NCI-H2107 treated with DMSO at 0.1 percent for 48 hours (cell line): ENCODE results near the gene SEC22C.

ENCODE experiments used
- DNase-seq: peaks from one replicate; lab custom pipeline; 2025; ENCODE audit not compliant: unreplicated experiment; lab: John Stamatoyannopoulos, UW

Gene SEC22C

DNA sequence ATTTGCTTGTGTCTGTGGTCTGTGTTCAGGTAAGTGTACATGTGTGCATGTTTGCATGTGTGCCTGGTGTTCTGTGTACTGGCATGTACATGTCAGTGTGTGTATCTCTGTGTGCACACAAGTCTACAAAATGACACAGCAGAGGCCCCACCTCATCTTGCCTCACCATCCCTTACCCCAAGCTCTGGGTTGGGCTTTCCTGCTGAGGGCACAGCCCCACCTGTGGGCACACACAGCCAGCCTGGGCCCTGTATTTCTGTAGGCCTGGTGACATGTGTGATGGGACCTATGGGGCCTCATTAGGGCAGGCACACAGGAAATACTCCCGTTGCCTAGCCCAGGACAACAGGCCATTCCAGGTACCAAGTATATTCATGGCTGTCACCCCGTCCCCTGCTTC, 65.8 kb downstream of the SEC22C start:
- DNase-seq: no peak

DNA sequence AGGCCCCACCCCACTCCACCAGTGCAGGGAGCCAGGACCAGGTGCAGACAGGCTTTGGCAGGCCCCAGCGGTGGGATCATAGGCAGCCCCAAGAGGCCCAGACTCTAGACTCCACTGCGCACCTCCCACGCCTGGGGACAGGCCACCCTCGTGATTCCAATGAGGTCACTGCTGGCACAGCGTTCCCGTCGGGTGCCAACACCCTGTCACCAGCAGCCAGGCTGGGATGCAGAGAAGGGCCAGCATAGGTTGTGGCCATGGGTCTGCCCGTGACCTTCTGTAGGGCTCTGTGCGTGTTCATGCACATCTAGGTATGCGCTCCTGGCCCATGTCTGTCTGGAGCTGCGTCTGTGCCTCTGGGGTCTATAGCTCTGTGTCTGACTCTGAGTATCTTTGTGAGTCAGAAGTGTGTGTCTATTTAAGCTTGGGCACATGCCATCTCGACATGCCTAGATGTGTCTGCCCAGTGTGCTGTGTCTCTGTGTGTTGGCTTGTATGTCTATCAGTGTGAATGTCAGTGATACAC, 66.3 kb downstream of the SEC22C start:
- DNase-seq: no peak

DNA sequence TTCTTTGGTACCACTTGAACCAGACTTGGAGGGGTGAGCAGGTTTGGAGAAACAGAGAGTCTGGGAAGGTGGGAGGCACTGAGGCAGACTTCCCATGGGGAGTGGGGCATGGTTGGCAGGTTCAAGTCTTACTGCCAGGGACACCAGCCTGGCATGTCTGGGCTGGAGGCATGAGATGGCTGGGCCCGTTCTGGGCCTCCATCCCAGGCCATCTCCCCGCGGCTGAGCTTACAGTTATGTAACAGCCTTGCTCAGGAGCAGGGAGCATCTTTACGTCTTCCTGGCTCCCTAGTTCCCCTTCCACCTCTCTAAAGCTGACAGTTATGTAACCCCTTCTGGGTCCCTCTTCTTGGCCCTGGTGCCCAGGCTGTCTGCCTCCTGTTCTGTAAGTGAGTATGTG, 66.9 kb downstream of the SEC22C start:
- no peak for DNase-seq

DNA sequence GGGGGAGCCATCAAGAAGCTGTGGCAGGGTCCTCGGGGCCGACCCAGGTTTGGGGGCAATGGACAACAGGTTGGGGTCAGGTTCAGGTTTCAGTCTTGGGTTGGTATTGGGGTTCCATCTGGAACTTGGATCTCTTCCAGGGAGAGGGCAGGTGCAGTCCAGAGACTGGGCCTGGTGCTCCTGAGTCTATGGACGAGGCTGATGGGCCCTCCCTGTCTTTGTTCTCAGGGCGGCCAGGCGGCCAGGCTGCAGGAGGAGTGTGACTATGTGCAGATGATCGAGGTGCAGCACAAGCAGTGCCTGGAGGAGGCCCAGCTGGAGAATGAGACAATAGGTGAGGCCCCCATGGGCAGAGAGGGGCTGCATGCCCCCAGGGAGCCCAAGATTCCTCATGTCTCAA, 68.2 kb downstream of the SEC22C start:
- DNase-seq: no peak

DNA sequence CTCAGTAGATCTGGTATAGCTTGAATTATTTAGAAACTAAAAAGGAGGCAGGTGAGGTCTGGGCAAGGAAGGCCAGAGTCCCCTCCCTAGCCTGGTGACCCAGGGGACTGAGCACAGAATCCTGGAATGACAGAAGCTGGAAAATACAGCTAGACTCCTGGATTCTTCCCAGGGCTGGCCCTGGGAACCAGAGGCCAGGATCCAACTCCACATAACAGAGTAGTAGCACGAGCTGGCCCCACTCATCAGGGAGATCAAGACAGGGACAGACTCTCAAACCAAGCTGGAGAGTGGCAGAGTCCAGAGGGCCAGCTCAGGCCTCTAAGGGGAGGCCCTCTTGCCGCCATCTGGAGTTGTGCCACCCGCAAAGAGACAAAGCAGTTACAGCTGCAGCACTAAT, 68.6 kb downstream of the SEC22C start:
- no peak for DNase-seq

DNA sequence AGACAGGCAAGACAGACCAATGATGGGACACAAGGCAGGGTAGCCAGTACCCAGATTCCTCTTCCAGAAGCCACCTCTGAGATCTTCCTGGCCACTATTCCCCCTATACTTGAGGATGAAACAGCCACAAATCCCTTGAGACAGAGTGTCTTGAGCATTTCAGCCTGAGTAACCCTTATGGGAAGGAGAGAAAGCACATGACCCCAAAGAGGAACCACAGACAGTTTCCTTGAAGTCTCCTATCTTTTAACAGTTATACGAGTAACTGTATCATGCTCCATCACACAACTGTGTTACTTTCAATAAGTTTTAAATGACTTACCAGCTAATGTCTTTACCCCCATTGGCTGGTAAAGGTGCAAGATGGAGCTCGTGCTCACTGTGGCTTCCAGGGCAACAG, 70.0 kb downstream of the SEC22C start:
- DNase-seq: no peak

DNA sequence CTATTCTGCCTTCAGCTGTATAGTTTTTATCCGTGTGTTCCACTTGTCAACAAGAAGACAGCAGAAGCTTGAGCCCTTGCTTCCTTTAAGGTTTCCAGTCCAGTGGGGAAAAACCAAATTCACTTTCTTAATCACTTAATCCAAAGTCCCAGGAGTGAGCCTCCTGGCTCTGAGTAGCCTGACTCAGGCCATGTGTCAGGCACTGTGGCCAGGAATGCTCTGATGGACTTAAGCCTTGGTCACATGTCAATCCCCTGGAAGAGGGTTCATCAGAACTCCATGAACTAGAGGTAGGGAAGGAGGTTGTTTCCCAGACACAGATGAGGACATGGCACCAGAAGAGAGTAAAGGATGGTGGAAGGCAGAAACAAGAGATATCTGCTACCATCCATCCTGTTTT, 70.6 kb downstream of the SEC22C start:
- DNase-seq: no peak

DNA sequence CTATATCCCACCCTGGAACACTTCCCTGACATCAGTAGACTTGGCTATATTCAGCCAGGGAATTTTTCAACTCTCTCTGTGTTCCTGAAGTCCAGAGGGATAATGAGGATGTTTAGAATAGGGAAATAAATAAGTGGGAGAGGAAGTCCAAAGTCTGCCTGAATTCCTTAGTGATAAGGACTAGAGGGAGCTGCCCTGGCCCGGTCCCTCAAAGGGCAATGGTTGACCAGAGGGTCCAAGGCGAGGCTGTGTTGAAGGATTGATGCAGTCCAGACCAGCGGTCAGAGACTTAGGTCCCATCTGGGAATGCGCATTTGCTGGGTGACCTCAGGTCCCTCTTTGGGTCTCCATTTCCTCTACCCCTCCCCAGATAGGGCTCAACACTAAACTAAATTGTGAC, 71.4 kb downstream of the SEC22C start:
- DNase-seq: no peak

DNA sequence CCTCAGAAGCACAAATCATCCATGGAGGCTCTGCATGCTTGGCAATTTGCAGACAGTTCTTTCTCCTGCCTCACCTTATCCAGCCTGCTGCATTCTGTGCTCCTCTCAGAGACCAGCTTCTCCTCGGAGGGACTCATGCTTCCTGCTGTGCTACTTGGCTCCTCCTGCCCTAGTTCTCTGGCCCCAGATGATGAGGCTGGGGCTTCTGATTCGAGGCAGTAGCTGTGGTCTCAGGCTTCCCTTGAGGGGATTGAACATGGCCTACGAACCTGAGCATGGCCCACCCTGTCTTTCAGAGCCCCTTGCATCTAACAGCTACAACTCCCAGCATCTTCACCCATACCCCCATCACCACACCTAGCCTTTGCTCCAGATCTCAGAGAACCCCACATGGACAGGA, 72.7 kb downstream of the SEC22C start:
- DNase-seq: no peak

DNA sequence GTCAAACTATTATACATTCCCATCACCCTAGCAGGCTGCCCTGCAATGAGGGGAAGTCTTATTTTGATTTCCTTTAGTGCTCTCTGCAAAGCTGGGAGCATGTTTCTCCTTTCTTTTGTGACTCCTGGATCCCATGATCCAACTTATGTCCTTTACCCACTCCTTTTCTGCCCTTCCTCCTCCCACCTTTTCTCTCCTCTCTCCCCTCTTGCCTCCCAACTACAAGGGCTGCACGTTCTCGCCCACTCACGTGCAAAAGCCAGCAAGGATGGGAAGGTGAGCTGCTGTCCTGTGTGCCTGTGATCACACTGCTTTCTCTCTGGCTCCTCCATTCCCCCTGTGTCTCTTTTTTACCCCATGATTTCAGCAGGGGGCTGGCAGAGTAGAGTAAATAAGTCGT, 73.2 kb downstream of the SEC22C start:
- DNase-seq: no peak

DNA sequence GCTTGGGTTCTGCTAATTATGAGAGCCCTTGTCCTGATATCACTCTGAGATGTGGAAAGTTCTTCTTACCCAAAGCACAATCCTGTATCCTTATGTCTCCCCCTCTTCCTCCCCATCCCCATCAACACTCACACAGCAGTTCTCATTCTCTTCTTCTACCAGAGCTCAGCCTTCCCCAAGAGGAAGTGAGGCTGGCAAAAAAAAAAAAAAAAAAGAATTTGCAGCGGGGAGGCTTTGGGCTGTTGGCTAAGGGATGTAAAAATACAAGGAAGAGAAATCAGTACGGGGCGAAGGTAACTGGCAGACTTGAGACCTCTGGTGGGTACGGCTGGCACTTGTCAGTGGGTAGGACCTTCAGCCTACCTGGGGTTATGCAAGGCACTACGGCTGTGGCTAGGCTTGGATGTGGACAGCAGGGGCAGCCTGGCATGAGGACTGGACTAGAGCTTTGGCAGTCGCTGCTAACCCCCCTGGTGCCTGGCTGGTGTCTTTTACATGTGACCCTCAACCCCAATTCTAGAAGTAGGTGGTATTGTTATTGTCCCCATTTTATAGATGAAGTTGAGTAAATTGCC, 73.9 kb downstream of the SEC22C start:
- DNase-seq: no peak

DNA sequence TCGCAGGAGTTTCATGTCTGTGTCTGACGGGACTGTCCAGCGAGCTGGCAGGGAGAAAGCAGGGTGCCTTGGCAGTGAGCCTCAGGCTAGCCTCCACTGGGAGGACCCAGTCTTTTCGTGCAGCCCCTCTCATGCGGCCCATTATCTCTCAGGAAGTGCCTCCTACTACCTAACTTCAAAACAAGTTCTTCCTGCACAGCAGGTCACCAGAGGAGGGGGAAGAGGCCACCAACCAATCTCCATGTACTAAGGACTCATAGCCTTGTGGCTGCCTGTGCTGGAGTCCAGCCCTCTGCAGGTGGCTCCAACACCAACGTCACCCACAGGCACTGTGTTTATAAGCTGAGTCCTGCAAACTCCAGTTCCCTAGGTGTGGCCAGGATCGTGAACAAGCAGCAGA, 74.5 kb downstream of the SEC22C start:
- no peak for DNase-seq

DNA sequence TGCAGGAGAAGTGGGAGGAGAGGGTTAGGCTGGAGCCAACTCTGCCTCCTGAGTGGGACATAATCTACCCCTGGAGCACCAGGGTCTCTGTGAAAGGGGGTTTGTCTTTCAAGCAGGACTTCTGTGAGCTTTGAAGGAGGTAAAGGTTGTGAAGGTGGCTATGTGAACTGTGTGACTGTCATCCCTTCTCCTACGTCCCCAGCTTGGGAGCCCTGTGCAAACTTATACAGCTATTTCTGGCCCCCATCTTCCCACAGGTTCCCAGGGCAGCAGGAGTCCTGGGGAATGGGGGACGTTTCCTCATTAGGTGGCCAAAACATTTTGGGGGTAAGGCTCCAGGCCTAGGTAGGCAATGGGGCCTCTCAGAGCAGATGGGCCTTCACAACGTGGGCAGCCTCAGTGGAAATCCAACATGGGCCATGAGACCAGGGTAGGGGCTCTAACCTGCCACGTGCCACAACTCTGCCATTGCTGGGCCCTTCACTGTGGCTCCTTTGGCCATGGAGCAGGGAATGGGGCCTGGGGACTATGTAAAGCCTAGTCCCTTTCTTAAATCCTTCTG, 75.8 kb downstream of the SEC22C start:
- DNase-seq: no peak

DNA sequence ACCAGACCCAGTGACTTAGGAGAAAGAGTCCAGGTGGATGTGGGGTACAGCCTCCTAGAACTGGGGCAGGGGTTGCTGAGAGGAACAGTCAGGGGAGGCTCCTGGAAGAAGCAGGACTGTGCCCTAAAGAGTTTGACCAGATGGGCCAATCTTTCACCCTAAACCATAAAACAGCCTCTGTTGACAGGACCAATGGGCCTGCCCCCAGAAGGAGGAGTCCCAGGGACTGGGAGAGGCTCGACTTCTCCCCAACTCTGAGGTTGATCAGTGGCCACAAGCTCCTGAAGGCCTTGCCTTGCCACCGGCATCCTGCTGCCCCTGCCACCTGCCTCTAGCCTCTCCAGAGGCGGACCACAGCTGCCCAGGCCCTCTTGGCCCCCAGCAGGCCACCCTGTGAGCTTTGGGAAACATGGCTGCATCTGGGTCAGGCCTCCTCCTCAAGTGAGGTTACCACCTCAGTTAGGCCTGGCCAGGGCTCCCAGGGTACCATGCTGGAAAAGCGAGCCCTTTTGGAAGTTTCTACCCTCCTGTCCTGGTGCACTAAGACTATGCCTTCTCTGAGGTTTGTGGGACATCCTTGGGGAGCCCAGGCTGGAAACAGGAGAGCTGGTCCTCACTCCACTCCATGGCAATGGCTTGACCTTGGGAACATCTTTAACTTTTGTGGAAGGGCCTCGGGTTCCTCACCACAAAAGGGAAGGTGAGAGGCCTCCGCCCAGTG, 76.5 kb downstream of the SEC22C start:
- DNase-seq: no peak

DNA sequence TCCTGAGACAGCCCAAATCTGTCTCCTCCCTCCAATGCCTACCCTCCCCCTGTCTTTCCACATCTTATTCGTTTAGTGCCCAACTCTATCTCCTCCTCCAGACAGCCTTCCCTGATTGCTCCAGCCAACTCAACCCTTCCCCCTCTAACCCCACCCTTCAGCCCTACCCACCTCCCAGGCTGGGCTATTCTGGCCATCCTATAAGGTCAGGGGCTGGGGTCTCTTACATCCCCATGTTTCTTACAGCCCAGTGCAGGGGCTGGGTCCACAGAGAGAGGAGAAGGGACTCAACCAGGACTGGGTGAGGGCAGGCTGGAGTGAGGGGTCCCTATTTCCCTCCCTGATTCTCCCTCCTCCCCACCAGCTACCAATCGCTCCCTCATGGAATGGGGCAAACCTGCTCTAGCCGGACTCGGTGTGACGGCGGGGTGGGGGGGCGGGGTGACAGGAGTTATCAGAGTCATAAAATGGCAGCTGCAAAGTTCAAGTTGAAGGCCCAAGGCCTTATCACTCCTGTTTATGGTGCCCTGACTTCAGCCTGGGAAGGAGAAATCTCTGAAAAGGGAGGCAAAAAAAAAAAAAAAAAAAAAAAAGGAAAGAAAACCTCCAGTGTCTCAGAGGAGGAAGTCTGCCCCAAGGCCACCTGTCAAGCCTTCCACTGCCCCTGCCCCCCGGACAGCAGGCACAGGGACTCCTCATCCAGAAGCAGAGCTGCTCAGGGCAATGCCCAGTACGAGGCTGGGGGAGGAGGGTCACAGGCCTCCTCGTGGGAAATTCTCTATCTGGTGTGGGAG, 77.2 kb downstream of the SEC22C start:
- DNase-seq: no peak

DNA sequence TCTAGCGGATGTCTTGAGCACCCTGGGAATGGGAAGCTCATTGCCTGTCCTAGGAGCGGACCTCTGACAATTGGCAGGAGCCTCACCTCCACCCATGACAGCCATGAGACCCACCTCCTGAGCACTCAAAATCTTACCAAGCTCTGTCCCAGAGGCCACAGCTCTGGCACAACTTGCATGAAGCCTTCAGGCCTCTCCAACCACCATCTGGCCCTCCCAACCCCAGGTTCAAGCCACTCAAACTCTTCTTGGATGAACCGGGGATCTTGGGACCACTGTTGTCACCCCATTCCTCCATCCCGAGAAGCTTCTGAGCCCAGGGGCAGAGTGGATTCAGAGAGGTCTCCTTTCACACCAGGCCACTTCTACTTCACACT, 77.8 kb downstream of the SEC22C start:
- DNase-seq: no peak

DNA sequence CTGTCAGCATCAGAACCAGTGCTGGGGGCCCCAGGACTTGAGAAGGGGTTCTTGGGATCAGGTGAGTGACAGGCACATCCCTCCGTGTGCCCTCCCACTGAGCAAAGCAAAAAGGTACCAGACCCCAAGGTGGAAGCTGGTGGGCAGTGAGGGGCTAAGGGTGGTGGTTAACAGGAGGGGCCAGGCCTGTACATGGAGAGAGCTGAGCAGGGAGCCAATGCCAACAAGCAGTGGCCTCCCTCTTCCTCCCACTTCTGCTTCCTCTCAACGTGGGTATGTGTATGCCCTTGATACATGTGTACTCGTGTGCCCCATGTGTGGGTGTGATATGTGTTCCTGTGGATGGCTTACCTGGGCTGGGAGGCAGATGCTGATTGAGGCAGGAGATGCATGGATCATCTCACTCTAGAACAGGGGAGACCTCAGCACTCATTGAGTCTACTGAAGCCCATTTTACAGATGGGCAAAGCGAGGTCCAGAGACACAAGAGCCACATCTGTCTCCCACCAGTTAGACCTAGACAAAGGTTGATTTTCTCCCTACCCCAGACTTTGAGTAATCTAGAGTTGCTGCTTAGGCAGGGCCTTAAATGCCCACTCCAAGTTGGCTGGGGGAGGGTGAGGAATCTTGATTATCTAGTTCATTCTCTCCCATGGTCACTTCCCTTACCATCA, 78.4 kb downstream of the SEC22C start:
- no peak for DNase-seq

DNA sequence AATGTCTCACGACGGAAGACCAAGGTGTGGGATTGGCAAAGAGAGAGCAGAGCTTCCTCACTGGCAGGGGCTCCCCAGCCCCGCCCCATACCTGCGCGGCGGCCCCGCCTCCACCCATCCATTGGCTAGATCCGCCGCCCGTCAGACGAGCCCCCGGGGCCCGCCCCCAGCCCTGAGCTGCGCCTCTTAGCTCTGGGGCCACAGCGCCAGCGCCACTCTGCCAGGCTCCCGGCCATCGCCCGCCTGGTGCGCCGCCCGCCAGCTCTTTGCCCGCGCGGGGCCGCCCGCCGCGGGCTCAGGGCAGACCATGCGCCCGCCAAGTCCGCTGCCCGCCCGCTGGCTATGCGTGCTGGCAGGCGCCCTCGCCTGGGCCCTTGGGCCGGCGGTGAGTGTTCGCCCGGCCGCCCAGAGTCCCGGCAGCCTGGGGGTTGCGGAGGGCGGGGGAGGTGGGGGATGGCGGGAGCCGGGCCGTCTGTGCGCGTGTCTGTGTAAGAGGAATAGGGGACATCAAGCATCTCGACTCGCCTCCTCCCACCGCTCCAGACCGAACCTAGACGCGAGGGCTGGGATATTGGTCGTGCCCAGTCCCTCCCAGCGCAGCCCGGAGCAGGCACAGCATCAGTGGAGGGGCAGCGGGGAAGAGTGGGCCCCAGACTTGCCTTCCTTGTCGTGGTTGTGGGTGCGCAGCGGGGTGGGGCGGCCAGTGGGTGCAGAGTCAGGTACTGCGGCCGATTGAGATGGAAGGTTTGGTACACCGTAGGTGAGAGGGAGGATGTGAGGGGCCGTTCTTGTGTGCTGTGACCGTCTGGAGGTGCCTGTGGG, 79.1 kb downstream of the SEC22C start, which contains the start of gene VIPR1:
TSS of gene VIPR1 (plus strand) at position 215 of the 822 bp plus-strand sequence. CDS start at position 308, 93 bp downstream.
- DNase-seq: peak; percentile 29

DNA sequence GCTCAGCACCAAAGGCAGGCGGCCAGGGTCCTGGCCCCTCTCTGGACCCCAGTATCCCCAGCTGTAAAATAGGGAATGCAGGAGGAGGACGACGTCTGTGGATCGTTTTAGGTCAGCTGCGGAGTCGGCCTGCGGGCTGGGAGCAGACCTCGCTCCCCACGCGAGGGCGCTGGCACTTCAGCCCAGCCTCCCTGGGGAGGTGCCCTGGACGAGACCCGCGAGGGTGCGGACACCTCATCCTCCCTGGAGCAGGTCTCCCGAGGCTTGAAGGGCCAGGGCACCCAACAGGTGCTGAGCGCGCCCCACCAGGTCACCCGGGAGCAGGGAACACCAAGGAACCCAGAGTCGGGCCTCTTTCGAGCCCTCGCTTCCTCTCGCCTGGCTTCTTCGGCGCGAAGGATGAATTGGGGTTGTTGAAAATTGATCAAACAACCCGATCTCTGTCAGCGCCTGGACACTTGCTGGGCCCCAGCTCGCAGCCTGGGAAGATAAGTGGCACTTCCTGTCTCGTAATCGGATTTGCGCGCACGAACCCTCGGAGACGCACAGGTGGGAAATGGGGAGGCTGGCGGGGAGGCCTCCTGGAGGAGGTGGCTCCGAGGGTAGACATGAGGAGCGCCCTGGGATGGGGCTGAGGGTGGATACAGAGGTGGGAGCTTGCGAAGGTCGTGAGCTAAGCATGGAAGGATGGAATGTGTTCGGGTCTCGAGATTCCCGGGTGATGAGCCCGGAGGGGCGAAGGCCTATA, 79.9 kb downstream of the SEC22C start:
- no peak for DNase-seq

DNA sequence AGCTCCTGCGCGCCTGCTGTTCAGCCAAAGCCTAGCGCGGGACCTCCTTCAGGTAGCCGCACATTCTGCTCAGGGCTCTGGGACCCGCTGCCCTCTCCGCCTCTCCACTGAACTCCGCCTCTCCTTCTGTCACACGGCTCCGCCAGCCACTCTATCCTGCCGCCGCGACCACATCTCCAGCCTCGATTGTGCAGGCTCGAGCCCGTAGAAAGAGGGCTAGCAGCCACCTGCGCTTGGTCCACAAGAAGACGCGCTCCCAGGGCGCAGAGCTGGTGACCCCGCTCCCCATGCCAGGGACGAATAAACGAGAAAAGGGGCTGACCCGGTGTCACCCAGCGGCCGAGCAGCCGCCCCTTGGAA, 80.5 kb downstream of the SEC22C start:
- DNase-seq: no peak
